ENCODE data around the gene EXOC1.

GRCh38 chr4:55927803-55928437, 74.5 kb downstream of the EXOC1 start:
- TF ChIP-seq, protein P1, sequence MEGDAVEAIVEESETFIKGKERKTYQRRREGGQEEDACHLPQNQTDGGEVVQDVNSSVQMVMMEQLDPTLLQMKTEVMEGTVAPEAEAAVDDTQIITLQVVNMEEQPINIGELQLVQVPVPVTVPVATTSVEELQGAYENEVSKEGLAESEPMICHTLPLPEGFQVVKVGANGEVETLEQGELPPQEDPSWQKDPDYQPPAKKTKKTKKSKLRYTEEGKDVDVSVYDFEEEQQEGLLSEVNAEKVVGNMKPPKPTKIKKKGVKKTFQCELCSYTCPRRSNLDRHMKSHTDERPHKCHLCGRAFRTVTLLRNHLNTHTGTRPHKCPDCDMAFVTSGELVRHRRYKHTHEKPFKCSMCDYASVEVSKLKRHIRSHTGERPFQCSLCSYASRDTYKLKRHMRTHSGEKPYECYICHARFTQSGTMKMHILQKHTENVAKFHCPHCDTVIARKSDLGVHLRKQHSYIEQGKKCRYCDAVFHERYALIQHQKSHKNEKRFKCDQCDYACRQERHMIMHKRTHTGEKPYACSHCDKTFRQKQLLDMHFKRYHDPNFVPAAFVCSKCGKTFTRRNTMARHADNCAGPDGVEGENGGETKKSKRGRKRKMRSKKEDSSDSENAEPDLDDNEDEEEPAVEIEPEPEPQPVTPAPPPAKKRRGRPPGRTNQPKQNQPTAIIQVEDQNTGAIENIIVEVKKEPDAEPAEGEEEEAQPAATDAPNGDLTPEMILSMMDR (IDR thresholded peaks at IDR 0.05; ENCODE audit: low read depth, low read length), result no peak
- TF ChIP-seq POLR2A (IDR thresholded peaks at IDR 0.05; ENCODE audit: extremely low read depth, insufficient read length), result no peak
